ENCODE results near the gene CFAP161. TPM values are rescaled to one million over a fixed set of nuclear protein-coding genes. Genes with fewer than 3 reads are reported as not detected.

CFAP161 gene
- total RNA-seq, 1 donor from 2014 or later: 7.4 TPM

DNA sequence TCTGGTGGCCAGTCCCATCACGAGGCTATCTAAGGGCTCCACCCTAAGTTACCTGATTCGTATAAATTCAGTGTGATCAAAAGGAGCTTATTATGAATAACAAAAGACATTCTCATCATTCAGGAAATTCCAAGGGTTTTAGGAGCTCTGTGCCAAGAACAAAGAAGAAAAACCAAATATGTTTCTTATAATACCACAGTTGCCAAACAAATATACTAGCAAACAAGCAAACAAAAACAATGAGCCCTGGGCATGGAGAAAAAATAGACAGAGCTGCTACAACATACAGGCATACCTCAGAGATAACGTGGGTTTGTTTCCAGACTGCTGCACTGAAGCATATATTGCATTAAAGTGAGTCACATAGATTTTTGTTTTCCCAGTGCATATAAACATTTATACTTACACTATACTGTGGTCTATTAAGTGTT is 20.2 kb upstream of the CFAP161 start:
- Histone ChIP-seq H3K27me3 (ENCODE audit: low read depth) (peaks cover 10% of the 10 kb centered on the region), H3K4me1 (peaks cover 13% of the 10 kb centered on the region), H3K4me3 (no peak overlapping the region), H3K27ac (no peak overlapping the region), H3K9me3 (no peaks in the 10 kb centered on the region), H3K36me3 (no peaks in the 10 kb centered on the region)
- ATAC-seq: no peak
- no peak for DNase-seq
- TF ChIP-seq, protein P1, sequence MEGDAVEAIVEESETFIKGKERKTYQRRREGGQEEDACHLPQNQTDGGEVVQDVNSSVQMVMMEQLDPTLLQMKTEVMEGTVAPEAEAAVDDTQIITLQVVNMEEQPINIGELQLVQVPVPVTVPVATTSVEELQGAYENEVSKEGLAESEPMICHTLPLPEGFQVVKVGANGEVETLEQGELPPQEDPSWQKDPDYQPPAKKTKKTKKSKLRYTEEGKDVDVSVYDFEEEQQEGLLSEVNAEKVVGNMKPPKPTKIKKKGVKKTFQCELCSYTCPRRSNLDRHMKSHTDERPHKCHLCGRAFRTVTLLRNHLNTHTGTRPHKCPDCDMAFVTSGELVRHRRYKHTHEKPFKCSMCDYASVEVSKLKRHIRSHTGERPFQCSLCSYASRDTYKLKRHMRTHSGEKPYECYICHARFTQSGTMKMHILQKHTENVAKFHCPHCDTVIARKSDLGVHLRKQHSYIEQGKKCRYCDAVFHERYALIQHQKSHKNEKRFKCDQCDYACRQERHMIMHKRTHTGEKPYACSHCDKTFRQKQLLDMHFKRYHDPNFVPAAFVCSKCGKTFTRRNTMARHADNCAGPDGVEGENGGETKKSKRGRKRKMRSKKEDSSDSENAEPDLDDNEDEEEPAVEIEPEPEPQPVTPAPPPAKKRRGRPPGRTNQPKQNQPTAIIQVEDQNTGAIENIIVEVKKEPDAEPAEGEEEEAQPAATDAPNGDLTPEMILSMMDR (IDR thresholded peaks at IDR 0.05): no peak
- intact Hi-C loops (cut with DNase I): no loop called here

DNA sequence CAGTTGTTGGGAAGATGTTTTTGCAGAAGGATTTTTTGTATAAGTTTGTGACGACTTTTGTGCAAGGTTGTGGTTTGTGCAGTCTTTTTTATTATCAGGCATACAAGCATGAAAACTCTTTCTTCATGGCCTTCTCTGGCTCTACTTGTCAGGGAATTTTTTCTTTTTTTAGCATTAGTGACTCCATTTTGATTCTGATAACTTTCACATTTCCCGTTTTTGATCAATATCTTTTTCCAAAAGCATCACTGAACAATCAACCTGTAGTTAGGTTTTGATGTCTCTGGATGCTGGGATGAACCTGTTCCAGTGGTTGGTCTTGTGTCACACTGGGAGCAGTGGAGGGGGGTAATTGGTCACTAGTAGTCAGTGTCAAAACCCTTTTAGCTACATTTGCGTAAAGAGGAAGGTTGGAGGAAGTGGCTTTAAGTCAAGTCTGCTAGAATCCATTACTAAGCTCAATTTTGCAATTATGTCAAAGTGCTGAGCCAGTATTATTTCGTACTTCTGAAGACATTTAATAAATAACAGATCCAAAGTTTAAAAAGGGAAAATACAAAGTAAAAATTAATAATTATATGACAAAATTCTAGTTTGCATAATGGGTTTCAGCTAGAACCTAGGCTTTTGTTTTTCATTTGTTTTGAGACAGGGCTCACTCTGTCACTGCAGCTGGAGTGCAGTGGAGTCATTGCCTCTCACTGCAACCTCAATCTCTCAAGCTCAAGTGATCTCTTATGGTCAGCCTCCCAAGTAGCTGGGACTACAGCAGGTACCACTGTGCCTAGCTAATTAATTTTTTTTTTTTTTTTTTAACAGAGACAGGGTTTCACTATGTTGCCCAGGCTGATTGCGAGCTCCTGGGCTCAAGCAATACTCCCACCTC is 18.8 kb upstream of the CFAP161 start:
- Histone ChIP-seq H3K27me3 (ENCODE audit: low read depth) (peaks cover 20% of the 10 kb centered on the region), H3K27ac (no peak overlapping the region), H3K36me3 (no peaks in the 10 kb centered on the region), H3K4me3 (no peak overlapping the region), H3K9me3 (no peaks in the 10 kb centered on the region), H3K4me1 (peaks cover 13% of the 10 kb centered on the region)
- TF ChIP-seq, protein P1 (IDR thresholded peaks at IDR 0.05): no peak
- ATAC-seq (peak in 1 of 2 donors; percentile 41), DNase-seq (no peak)
- intact Hi-C loops (cut with DNase I): no loop called here

DNA sequence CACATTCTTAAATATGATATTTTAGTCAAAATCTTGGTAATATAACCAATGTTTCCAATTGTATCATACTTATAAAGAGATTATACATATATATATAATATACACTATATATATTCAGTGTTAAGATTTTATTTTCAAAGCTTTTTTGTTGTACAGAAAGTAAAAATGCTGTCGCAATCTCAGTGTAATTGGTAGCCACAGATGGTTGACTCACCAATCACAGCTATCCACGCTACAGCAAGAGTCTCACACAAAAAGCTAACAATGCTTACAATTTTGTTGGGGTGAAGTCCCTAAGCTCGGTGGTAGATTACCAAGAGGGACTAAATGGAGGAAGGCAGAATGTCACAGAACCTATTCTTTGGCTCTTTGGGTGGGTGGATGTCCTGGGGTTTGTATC is 16.9 kb upstream of the CFAP161 start:
- Histone ChIP-seq H3K27ac (no peak overlapping the region), H3K36me3 (no peaks in the 10 kb centered on the region), H3K4me3 (no peak overlapping the region), H3K27me3 (ENCODE audit: low read depth) (peaks cover 20% of the 10 kb centered on the region), H3K9me3 (no peaks in the 10 kb centered on the region), H3K4me1 (peaks cover 5% of the 10 kb centered on the region)
- ATAC-seq (no peak), DNase-seq (no peak)
- TF ChIP-seq, protein P1 (IDR thresholded peaks at IDR 0.05): no peak
- intact Hi-C loops (cut with DNase I): no loop called here

DNA sequence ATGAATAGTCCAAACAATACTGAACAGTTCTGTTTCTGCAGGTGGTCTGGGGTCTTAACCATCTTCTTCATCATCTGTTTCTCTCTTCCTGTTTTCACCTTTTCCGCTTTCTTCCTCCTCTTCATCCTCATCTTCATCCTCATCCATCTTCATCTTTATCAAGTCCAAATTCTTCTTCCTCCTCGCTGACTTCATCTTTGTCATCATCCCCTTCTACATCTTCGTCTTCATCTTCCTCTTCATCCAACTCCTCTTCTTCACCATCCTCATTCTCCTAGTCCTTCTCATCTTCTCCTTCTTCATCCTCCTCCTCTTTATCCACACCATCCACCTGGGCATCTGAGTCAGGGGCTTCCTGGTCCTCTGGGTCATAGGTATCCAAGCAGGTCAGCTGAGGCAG is 16.5 kb upstream of the CFAP161 start:
- ATAC-seq: no peak
- no peak overlapping the region for H3K27ac ChIP-seq
- H3K4me1 ChIP-seq: peaks cover 5% of the 10 kb centered on the region
- intact Hi-C loops (cut with DNase I): no loop called here
- H3K4me3 ChIP-seq: no peak overlapping the region
- TF ChIP-seq, protein P1 (IDR thresholded peaks at IDR 0.05): no peak
- peaks cover 20% of the 10 kb centered on the region for H3K27me3 ChIP-seq (ENCODE audit: low read depth)
- no peaks in the 10 kb centered on the region for H3K9me3 ChIP-seq
- no peaks in the 10 kb centered on the region for H3K36me3 ChIP-seq
- DNase-seq: no peak

DNA sequence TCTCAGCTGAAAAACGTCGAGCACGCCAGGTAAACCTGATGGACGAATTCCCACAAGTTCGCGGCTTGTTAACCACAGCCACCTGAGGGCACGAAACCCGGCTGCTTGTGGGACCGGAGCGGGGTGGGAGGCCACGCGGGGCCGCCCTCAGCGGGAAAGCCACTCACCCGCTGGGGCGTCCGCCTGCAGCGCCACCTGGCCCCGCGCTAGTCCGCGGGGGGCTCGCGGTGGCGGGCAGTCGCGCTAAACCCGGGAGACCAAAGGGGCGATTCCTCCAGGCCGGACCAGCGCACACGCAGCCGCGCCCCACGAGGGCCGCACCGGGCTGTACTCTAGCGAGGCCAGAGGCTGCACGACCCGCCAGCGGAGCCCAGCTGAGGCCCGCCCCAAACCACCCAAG is 15.7 kb upstream of the CFAP161 start:
- intact Hi-C loops (cut with DNase I): no loop called here
- no peak for DNase-seq
- Histone ChIP-seq H3K36me3 (no peaks in the 10 kb centered on the region), H3K9me3 (no peaks in the 10 kb centered on the region), H3K4me1 (peaks cover 5% of the 10 kb centered on the region), H3K4me3 (peak overlapping the region; percentile 18), H3K27ac (no peak overlapping the region), H3K27me3 (ENCODE audit: low read depth) (peaks cover 20% of the 10 kb centered on the region)
- TF ChIP-seq, protein P1 (IDR thresholded peaks at IDR 0.05): no peak
- ATAC-seq: peak in 1 of 2 donors; percentile 16
